Activated effector memory CD4-positive, alpha-beta T cell treated with Interleukin-2 at 50 U/mL for 16 hours (primary cell): ENCODE measurements around the gene PYHIN1.

Source experiments
- DNase-seq: peaks from one replicate; pipeline ENCODE4 v3.0.0-alpha.2; 2020

Gene PYHIN1

DNA sequence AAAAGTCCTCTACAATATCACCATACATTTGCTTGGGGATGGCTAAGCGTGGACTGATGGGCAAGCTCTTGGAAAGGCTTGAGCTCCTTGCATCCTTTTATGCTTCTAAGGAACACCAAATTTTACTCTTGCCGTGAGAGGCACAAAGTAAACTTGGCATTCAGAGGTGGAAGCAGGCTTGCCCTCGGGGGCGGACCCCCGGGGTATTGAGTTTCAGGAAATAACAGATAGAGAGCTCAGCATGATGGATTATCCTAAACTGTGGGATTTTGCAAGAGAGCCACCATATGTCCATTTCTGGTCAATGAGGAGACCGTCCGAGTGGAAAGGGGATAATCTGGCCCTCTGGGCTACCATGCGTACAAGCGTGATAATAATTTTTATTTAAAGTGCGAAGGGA, 92.4 kb downstream of the PYHIN1 start:
- no peak for DNase-seq

DNA sequence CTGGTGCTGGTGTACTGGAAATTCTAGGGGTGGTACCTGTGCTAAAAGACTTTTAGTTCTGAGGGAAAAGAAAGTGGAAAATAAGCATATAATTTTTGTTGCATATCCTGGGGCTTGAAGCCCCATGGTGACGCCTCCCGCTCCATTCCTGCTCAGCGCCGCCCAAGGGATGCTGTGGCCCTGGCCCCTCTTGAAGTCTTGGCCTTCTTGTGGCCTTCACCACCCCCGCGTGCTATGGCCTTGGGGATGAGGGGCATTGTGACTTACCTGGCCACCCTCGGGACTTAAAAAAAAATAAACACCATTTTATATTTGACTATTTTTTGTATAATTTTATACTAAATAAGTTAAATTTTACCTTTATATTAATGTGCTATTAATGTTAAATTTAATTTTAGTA, 93.7 kb downstream of the PYHIN1 start:
- DNase-seq: no peak
